Kidney (tissue), 14 donors: ENCODE data around the gene BSDC1. TPM values are rescaled to one million over a fixed set of nuclear protein-coding genes. Genes with fewer than 3 reads are reported as not detected.

ENCODE experiments used
- DNase-seq, 5 donors: peaks; one replicate each; pipeline ENCODE4 v3.0.0-alpha.2; 2013 to 2020
- FAIRE-seq: peaks from 2 replicates; lab custom pipeline; 2012; peaks lifted over from hg19 to GRCh38; lab: Jason Lieb, UNC
- H3K27ac ChIP-seq, 2 donors: one replicate each; pipeline ENCODE4 v1.7.0; 2013; ENCODE audit warnings: low read depth in 2 of 2, low read length in 2 of 2, inconsistent platforms in 1 of 2
- H3K27me3 ChIP-seq: one replicate; pipeline ENCODE4 v1.7.1; 2013; ENCODE audit warnings: low read length, inconsistent platforms; ENCODE audit not compliant: control insufficient read depth, insufficient read depth
- H3K36me3 ChIP-seq, 3 donors: one replicate each; pipeline versions ENCODE4 v1.7.0 to v1.7.1; 2013; ENCODE audit warnings: low read length in 3 of 3, control low read depth in 1 of 3, inconsistent platforms in 1 of 3; ENCODE audit not compliant: insufficient read depth in 3 of 3, control insufficient read depth in 2 of 3
- H3K4me1 ChIP-seq, 3 donors: one replicate each; pipeline versions ENCODE4 v1.7.0 to v1.7.1; 2013; ENCODE audit warnings: low read length in 3 of 3, inconsistent platforms in 1 of 3, low read depth in 1 of 3; ENCODE audit not compliant: control insufficient read depth in 2 of 3, insufficient read depth in 2 of 3
- H3K4me3 ChIP-seq, 3 donors: one replicate each; pipeline versions ENCODE4 v1.7.0 to v1.8.1; 2013; ENCODE audit warnings: low read length in 3 of 3, control low read depth in 1 of 3, inconsistent platforms in 1 of 3
- H3K9ac ChIP-seq, 3 donors: one replicate each; pipeline versions ENCODE4 v1.7.0 to v1.7.1; 2013; ENCODE audit warnings: low read length in 3 of 3, control low read depth in 1 of 3, inconsistent platforms in 1 of 3
- H3K9me3 ChIP-seq, 3 donors: one replicate each; pipeline versions ENCODE4 v1.7.0 to v1.7.1; 2013; ENCODE audit warnings: low read length in 3 of 3, control low read depth in 1 of 3, inconsistent platforms in 1 of 3; ENCODE audit not compliant: control insufficient read depth in 2 of 3, insufficient read depth in 1 of 3
- intact Hi-C: fragments of 100-400 bp; cut with DNase I; formaldehyde crosslinking; loops from one replicate; pipeline ENCODE4 v1.11.1; 2022
- polyA plus RNA-seq: library from polyadenylated mRNA; stranded (reverse); fragments of 350-450 nt; fragmentation: Illumina TruSeq; extraction: RNeasy Lipid Tissue Mini Kit (QIAGEN cat#74804); gene quantifications from one replicate; pipeline ENCODE4 v1.2.3, GENCODE V29; 2014; ENCODE audit warnings: low read depth, low replicate concordance; ENCODE audit not compliant: insufficient read depth
- total RNA-seq: library from RNA; stranded (reverse); fragmentation: NEBNext Ultra II Directional; extraction: Animal tissue kit (Norgen Biotek cat#: 25700); gene quantifications from one replicate; pipeline ENCODE4 v1.2.1, GENCODE V29; 2021
- TF ChIP-seq, protein P1 (sequence below): IDR thresholded peaks from 3 replicates; pipeline ENCODE4 v1.5.1; 2012; ENCODE audit warnings: mild to moderate bottlenecking, moderate library complexity, borderline replicate concordance; ENCODE audit not compliant: insufficient read depth; ENCODE audit errors: extremely low read depth
- donor health status: control.
- donor health status: control.
- donor health status: control.
- donor health status: control.
- donor health status: control.
- donor health status: DM: yes; HTN: yes; CAD: no.
- donor health status: Normal renal cell carcinoma (clear cell type).

Gene BSDC1
- total and polyA plus RNA-seq, 2 donors from 2014 or later, result 40.2 to 61.7 TPM

DNA sequence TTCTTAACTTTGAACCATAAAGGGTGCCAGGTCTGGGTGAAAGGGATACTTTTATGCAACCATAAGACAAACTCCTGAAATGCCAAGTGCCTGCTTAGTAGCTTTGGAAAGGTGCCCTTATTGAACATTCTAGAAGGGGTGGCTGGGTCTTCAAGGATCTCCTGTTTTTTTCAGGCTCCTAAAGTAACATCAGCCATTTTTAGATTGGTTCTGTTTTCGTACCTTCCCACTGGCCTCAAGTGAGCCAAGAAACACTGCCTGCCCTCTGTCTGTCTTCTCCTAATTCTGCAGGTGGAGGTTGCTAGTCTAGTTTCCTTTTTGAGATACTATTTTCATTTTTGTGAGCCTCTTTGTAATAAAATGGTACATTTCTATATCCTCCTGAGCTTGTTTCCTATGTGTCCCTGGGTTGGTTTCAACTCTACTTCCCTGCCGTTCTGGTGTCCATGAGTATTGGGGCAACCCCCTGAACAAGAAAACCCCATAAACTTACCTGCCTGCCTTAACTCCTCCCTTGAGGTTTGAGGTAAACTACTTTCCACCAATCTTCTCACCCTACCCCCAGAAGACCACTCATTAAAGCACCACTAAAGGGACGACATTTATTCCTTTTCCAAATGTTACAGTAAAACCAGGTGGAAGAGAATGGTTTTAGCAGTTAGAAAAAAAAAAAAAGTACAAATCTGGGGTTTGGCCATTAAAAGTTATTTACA is 60.8 kb downstream of the BSDC1 start:
- H3K27me3 ChIP-seq, result no peaks in the 10 kb centered on the region
- no peak overlapping the region for H3K27ac ChIP-seq
- peaks cover 7 to 29% (median 23%) of the 10 kb centered on the region in 3 donors for H3K36me3 ChIP-seq
- intact Hi-C loops, result no loop called here
- H3K4me3 ChIP-seq, result no peak overlapping the region
- no peak for DNase-seq
- FAIRE-seq, result no peak
- TF ChIP-seq, protein P1, sequence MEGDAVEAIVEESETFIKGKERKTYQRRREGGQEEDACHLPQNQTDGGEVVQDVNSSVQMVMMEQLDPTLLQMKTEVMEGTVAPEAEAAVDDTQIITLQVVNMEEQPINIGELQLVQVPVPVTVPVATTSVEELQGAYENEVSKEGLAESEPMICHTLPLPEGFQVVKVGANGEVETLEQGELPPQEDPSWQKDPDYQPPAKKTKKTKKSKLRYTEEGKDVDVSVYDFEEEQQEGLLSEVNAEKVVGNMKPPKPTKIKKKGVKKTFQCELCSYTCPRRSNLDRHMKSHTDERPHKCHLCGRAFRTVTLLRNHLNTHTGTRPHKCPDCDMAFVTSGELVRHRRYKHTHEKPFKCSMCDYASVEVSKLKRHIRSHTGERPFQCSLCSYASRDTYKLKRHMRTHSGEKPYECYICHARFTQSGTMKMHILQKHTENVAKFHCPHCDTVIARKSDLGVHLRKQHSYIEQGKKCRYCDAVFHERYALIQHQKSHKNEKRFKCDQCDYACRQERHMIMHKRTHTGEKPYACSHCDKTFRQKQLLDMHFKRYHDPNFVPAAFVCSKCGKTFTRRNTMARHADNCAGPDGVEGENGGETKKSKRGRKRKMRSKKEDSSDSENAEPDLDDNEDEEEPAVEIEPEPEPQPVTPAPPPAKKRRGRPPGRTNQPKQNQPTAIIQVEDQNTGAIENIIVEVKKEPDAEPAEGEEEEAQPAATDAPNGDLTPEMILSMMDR, result no peak
- H3K9ac ChIP-seq, result no peak overlapping the region
- H3K4me1 ChIP-seq, result peaks cover 0 to 12% (median 0%) of the 10 kb centered on the region in 3 donors
- H3K9me3 ChIP-seq, result no peaks in the 10 kb centered on the region

- H3K4me3 ChIP-seq, result no peak overlapping the region
- TF ChIP-seq, protein P1, result no peak
- peaks cover 0 to 12% (median 0%) of the 10 kb centered on the region in 3 donors for H3K4me1 ChIP-seq
- no peaks in the 10 kb centered on the region for H3K9me3 ChIP-seq
- H3K9ac ChIP-seq, result no peak overlapping the region
- H3K27ac ChIP-seq, result no peak overlapping the region
- no peaks in the 10 kb centered on the region for H3K27me3 ChIP-seq
- intact Hi-C loops, result no loop called here
- FAIRE-seq (no peak), DNase-seq (peak in 3 of 5 donors; percentile 37 to 57 (median 53))
- peaks cover 7 to 36% (median 23%) of the 10 kb centered on the region in 3 donors for H3K36me3 ChIP-seq
Measured at GRCh38 chr1:32332290-32333079, 61.8 kb downstream of the BSDC1 start.

DNA sequence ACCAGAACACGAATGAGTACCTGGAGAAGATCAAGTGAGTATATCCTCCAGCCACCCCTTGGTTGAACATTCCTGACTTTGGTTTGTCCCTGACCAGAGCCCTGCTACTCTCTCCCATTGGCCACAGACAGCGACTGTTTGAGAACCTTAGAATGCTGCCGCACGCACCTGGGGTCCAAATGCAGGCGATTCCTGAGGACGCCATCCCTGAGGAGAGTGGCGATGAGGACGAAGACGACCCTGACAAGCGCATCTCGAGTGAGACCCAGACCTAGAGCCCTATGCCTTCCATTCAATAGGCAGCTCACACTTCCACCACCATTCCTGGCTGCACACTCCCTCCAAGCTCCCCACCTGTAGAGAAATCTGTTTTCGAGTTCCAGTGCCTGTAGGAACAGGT is 62.7 kb downstream of the BSDC1 start:
- Histone ChIP-seq H3K27ac (no peak overlapping the region), H3K4me3 (no peak overlapping the region), H3K9me3 (no peaks in the 10 kb centered on the region), H3K9ac (no peak overlapping the region), H3K27me3 (no peaks in the 10 kb centered on the region), H3K36me3 (peaks cover 7 to 44% (median 27%) of the 10 kb centered on the region in 3 donors), H3K4me1 (peaks cover 0 to 9% (median 0%) of the 10 kb centered on the region in 3 donors)
- FAIRE-seq (no peak), DNase-seq (peak in 1 of 5 donors; percentile 45)
- intact Hi-C loops, result no loop called here
- TF ChIP-seq, protein P1, result no peak
